Measurements from ENCODE around the gene FOSL1. TPM values are rescaled to one million over a fixed set of nuclear protein-coding genes. Genes with fewer than 3 reads are reported as not detected.
A peak's percentile ranks its signal among the peaks of the same experiment; 100 is the strongest.

Gene FOSL1
- total and polyA plus RNA-seq, 2 of the 13 experiments (the other 11 are each of a cell fraction or from before 2014, with no cell fraction given): 4.0 to 4.1 TPM

DNA sequence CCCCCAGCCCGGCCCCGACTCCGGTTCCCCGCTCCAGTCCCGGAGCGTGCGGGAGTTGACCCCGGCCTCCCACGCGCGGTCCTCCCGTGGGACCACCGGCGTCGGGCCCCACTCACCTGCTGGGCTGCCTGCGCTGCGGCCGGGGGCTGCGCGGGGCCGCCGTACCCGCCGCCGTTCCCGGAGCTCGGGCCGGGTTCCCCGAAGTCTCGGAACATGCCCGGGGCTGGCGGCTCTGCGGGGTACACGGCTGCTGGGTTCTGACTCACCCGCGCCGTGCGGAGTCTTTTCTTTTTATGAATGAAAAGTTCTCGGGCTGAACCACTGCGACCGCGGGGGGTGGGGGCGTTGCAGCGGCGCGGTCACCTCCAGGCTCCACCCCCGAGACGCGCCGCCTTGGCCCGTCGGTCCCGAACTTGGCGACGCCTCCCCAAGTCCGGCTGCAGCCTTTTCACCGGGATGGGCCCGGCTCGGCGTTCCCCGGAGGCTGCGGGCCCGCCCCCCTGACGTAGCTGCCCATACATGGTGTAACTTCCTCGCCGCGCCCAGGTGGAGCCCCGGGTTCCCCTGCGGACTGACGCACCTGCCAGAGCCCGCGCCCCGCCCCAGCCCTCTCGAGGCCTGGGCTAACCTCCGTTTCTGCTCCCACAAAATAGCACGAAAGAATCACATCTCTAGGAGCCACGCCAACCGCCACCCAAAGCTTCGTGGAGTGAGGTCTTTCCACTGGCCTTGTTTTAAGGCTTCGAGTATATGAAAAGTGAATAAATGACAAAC is at the start of gene FOSL1 (continued):
- TF ChIP-seq, protein P1, sequence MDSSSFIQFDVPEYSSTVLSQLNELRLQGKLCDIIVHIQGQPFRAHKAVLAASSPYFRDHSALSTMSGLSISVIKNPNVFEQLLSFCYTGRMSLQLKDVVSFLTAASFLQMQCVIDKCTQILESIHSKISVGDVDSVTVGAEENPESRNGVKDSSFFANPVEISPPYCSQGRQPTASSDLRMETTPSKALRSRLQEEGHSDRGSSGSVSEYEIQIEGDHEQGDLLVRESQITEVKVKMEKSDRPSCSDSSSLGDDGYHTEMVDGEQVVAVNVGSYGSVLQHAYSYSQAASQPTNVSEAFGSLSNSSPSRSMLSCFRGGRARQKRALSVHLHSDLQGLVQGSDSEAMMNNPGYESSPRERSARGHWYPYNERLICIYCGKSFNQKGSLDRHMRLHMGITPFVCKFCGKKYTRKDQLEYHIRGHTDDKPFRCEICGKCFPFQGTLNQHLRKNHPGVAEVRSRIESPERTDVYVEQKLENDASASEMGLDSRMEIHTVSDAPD (CRISPR knock-in tag; IDR thresholded peaks at IDR 0.05): 0 out of 2 replicates have a peak, but pooled peaks have one; percentile 35
- TF ChIP-seq ZNF382 (CRISPR knock-in tag; IDR thresholded peaks at IDR 0.05; ENCODE audit: borderline replicate concordance) (no peak), YEATS2 (CRISPR knock-in tag; IDR thresholded peaks at IDR 0.05; ENCODE audit: borderline replicate concordance) (peak; percentile 71; the same call in 1 of the 2 replicates), U2AF2 (IDR thresholded peaks at IDR 0.05; ENCODE audit: low read depth, low read length) (no peak), ARNT2 (CRISPR knock-in tag; IDR thresholded peaks at IDR 0.05; ENCODE audit: low read depth) (peak; percentile 83), ZNF780A (CRISPR knock-in tag; IDR thresholded peaks at IDR 0.05) (no peak), ZMYM4 (CRISPR knock-in tag; IDR thresholded peaks at IDR 0.05) (peak; percentile 27; the same call in 1 of the 2 replicates), ZNF224 (CRISPR knock-in tag; IDR thresholded peaks at IDR 0.05) (no peak), ZNF839 (CRISPR knock-in tag; IDR thresholded peaks at IDR 0.05; ENCODE audit: borderline replicate concordance) (no peak), BCL6 (CRISPR knock-in tag; IDR thresholded peaks at IDR 0.05) (peak; percentile 55; the same call in 1 of the 2 replicates), NFATC3 (CRISPR knock-in tag; IDR thresholded peaks at IDR 0.05) (0 out of 2 replicates have a peak, but pooled peaks have one; percentile 57), SALL2 (CRISPR knock-in tag; IDR thresholded peaks at IDR 0.05) (0 out of 2 replicates have a peak, but pooled peaks have one; percentile 35), ZNF816 (CRISPR knock-in tag; IDR thresholded peaks at IDR 0.05; ENCODE audit: borderline replicate concordance) (no peak), ZBTB38 (CRISPR knock-in tag; IDR thresholded peaks at IDR 0.05) (peak; percentile 43; the same call in 1 of the 2 replicates), KAT8 (CRISPR knock-in tag; IDR thresholded peaks at IDR 0.05) (no peak), TFE3 (CRISPR knock-in tag; IDR thresholded peaks at IDR 0.05) (no peak), RBM39 (IDR thresholded peaks at IDR 0.05; ENCODE audit: low read depth, low read length, poor library complexity, severe bottlenecking) (no peak), ZNF136 (CRISPR knock-in tag; IDR thresholded peaks at IDR 0.05; ENCODE audit: low read depth) (0 out of 2 replicates have a peak, but pooled peaks have one; percentile 54)
- TF ChIP-seq, protein P2, sequence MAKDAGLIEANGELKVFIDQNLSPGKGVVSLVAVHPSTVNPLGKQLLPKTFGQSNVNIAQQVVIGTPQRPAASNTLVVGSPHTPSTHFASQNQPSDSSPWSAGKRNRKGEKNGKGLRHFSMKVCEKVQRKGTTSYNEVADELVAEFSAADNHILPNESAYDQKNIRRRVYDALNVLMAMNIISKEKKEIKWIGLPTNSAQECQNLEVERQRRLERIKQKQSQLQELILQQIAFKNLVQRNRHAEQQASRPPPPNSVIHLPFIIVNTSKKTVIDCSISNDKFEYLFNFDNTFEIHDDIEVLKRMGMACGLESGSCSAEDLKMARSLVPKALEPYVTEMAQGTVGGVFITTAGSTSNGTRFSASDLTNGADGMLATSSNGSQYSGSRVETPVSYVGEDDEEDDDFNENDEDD (CRISPR knock-in tag; IDR thresholded peaks at IDR 0.05; ENCODE audit: borderline replicate concordance): peak; percentile 62; the same call in 1 of the 2 replicates
- TF ChIP-seq, protein P3, sequence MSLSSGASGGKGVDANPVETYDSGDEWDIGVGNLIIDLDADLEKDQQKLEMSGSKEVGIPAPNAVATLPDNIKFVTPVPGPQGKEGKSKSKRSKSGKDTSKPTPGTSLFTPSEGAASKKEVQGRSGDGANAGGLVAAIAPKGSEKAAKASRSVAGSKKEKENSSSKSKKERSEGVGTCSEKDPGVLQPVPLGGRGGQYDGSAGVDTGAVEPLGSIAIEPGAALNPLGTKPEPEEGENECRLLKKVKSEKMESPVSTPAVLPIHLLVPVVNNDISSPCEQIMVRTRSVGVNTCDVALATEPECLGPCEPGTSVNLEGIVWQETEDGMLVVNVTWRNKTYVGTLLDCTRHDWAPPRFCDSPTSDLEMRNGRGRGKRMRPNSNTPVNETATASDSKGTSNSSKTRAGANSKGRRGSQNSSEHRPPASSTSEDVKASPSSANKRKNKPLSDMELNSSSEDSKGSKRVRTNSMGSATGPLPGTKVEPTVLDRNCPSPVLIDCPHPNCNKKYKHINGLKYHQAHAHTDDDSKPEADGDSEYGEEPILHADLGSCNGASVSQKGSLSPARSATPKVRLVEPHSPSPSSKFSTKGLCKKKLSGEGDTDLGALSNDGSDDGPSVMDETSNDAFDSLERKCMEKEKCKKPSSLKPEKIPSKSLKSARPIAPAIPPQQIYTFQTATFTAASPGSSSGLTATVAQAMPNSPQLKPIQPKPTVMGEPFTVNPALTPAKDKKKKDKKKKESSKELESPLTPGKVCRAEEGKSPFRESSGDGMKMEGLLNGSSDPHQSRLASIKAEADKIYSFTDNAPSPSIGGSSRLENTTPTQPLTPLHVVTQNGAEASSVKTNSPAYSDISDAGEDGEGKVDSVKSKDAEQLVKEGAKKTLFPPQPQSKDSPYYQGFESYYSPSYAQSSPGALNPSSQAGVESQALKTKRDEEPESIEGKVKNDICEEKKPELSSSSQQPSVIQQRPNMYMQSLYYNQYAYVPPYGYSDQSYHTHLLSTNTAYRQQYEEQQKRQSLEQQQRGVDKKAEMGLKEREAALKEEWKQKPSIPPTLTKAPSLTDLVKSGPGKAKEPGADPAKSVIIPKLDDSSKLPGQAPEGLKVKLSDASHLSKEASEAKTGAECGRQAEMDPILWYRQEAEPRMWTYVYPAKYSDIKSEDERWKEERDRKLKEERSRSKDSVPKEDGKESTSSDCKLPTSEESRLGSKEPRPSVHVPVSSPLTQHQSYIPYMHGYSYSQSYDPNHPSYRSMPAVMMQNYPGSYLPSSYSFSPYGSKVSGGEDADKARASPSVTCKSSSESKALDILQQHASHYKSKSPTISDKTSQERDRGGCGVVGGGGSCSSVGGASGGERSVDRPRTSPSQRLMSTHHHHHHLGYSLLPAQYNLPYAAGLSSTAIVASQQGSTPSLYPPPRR (CRISPR knock-in tag; IDR thresholded peaks at IDR 0.05; ENCODE audit: borderline replicate concordance): no peak
